CD4-positive, alpha-beta T cell treated with Interleukin-21 for 1 hour (primary cell): ENCODE data around the gene SEC61A1.
A peak's percentile ranks its signal among the peaks of the same experiment; 100 is the strongest.

Source experiments
- DNase-seq: peaks from one replicate; pipeline ENCODE4 v3.0.0-alpha.2; 2020

The SEC61A1 gene

DNA sequence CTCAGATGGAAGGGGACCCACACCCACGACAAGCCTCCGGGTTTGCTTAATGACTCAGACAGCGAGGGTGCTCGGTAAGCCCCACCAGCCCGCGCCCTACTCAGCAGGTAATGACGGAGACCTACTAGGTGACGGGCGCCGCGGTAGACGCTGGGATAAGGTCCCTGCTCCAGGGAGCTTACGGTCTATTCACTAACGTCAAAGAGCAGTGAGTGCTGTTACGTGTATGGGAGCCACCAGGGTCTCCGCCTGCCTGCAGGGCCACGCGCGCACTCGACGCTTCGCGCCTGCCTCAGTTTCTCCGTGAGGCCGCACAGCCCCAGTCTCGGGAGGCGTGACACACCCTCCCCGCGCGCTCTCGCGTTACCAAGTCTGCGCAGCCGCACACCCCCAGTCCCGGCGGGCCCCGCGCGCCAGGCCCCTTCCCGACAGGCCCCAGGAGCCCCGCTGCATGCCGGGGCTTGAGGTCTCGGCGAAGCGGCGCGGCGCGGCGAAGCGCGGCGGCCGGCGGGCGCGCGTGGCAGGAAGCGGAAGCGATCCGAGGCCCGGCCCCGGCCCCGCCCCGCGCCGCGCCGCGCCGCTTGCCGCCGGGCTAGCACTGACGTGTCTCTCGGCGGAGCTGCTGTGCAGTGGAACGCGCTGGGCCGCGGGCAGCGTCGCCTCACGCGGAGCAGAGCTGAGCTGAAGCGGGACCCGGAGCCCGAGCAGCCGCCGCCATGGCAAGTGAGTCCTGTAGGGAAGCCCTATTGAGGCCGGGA lies at the start of gene SEC61A1:
Gene SEC61A1 (plus strand): TSS at position 601 of the 758 bp plus-strand sequence. CDS start 116 bp downstream, at position 717.
- peak; percentile 95 for DNase-seq

DNA sequence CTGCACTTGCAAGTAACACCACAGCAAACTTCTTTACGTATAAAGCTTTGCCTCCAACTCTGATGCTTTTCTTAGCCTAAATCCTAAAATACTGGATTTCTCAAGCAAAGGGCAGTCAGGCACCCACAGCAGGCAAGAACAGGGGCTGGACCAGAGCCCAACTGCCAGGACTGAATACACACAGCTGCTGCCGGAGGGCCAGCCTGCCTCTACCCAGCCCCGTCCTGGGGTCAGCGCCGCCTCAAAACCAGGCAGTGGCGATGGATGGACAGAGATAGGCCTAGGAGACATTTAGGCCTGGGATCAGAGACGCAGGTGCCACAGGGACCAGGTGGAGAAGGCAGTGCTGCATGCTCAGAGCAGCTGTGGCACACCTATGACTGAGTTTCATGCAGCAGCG lies 47.6 kb upstream of the SEC61A1 start:
- no peak for DNase-seq

DNA sequence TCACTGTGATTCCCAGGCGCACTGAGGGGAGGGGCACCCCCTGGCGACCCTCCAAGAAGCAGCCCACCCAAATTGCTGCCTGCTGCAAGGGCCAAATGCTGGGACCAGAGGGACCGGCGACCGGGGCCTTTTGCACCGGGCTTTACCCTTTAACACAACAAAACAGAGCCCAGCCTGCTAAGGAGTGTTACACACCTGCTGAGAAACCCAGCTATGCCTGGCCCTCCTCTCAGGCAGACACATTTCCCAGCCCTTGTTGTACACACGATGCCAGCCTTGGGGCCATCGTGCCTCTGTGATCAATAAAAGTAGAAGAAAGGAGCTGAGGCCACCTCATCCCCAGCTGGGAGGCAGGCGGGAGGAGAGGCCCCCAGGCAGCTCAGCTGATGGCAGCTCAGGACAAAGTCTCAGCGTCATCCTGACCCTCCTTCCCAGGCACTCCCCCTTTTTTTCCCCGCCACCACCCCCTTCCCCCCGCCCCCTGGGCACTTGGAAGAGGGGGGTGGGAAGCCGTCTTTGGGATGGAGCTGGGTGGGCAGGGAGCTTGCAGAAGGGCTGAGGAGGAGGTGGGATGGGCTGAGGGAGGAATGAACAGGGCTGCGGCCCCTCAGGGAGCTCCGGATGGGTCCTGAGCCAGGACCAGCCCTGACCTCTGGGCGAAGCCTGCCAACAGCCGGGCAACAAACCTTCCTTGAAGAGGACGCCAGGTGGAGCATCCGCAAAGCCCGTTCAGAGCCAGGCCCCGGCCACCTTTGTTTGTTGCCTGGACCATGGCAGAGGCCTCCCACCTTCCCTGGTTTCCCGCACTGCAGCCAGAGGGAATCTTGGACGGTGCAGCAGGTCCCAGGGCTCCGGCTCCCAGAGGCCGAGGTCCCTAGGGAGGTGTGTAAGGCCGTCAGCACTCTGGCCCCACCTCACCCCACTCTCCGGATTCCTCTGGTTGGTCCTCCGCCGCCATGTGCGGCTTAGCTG lies 45.9 kb upstream of the SEC61A1 start:
- DNase-seq = no peak

DNA sequence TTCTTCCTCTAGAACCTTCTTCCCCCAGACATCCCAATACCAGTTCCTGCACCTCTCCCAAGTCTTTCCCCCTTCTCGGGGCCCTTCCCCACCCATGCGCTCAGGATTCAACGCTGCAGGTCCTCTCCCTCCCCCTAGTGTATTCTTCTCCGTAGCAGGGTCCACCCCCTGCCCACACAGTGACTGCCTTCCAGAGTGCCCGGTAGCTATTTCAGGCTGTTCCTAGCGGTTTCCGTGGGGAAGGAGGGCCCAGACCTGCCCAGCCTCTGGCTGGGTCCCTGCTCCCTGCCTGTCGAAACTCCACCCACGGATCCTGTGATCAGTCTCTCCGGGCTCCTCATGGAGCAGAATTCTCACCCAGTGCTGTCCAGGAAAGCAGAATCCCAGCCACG lies 45.2 kb upstream of the SEC61A1 start:
- DNase-seq = no peak

GRCh38 chr3:128009952-128010846 lies 42.0 kb upstream of the SEC61A1 start:
- no peak for DNase-seq

GRCh38 chr3:128011140-128011539 lies 41.1 kb upstream of the SEC61A1 start:
- DNase-seq = no peak

DNA sequence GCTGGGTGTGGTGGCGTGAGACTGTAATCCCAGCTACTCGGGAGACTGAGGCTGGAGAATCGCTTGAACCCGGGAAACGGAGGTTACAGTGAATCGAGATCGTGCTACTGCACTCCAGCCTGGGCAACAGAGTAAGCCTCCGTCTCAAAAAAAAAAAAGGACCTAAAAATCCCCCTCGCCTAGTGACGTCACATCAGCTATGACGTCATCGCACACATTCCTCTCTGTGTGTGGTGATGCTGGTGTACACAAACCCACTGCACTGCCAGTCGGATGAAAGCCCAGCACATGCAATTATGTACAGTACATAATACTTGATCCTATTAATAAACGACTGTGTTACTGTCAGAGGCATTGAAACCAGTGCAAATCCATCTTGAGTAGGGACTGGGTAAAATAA lies 40.2 kb upstream of the SEC61A1 start:
- no peak for DNase-seq

- DNase-seq = no peak
Observed at GRCh38 chr3:128014548-128014947, 37.7 kb upstream of the SEC61A1 start.

- DNase-seq = no peak
Observed at GRCh38 chr3:128016502-128016901, 35.7 kb upstream of the SEC61A1 start.

GRCh38 chr3:128021768-128022372 lies 30.4 kb upstream of the SEC61A1 start:
- DNase-seq = no peak

DNA sequence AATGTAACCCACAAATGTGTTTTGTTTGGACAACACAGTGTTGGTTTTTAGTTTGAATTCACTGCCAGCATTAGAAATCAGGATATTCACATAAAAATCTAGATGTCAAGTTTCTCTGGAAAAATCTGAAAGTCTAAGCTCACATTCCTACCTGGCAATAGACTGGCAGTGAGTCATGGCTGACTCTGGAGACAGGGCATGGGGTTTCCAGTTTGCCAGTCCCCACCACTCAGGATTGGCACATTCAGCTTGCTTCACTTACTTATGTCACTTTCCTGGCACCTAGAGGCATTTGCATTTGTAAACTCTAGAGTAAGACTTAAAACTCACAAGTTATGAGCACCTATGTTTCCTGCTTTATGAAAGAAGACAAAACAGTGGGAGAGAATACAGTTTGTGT lies 19.1 kb upstream of the SEC61A1 start:
- no peak for DNase-seq

GRCh38 chr3:128036119-128036518 lies 16.1 kb upstream of the SEC61A1 start:
- DNase-seq = no peak

GRCh38 chr3:128040041-128040440 lies 12.2 kb upstream of the SEC61A1 start:
- DNase-seq = no peak

- DNase-seq = no peak
Observed at GRCh38 chr3:128040660-128041059, 11.6 kb upstream of the SEC61A1 start.

- DNase-seq = no peak
Observed at GRCh38 chr3:128041344-128041743, 10.9 kb upstream of the SEC61A1 start.

DNA sequence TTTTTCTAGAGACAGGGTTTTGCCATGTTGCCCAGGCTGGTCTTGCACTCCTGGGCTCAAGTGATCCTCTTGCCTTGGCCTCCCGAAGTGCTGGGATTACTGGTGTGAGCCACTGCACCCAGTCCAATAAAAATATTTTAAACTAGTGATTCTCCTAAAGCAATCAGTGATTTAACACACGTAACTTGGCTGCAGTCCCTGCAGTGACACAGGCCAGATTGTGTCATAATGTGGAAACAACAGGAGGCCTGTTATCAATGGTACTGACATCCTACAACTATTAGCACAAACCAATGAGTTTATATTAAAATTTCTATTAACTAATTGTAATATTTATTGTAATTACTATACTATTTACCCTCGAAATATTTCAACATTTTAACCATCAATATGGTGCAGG lies 1.6 kb upstream of the SEC61A1 start:
- no peak for DNase-seq

- no peak for DNase-seq
Observed at GRCh38 chr3:128051459-128051836, 789 bp upstream of the SEC61A1 start.

DNA sequence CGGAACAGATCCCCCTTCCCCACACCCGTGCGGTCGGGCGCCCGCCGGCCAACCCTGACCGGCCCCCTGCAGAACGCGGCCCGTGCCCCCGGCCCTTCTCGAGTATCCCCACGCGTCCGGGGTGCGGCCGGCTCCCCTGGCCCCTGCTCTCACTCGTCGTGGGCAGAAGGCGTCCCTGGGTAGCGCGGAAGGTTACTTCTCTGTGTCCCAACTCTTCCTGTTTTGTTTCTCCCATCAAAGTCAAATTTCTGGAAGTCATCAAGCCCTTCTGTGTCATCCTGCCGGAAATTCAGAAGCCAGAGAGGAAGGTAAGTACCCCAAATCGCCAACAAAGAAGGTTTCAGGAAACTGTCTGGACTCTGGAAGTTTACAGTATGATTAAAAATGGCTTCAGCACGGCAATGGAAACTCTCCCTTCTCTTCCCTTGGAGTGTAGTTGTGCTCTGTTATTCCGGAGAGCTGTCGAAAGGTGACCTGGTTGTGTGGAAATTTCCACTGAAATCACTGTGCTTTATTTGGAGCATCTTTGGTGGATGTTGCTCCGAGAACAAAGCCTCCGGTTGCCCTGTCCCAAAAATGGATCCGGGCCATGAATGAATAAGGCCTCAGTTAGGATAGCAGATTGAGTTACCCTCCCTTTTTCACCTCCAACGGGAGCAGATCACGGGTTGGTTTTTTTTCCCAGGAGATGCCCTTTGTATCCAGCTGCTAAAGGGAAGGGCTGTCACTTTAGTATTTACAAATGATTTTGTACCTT lies 536 bp downstream of the SEC61A1 start:
- no peak for DNase-seq

- DNase-seq = no peak
Observed at GRCh38 chr3:128053614-128054013, 1.4 kb downstream of the SEC61A1 start.

- DNase-seq = no peak
Observed at GRCh38 chr3:128054367-128054766, 2.1 kb downstream of the SEC61A1 start.

DNA sequence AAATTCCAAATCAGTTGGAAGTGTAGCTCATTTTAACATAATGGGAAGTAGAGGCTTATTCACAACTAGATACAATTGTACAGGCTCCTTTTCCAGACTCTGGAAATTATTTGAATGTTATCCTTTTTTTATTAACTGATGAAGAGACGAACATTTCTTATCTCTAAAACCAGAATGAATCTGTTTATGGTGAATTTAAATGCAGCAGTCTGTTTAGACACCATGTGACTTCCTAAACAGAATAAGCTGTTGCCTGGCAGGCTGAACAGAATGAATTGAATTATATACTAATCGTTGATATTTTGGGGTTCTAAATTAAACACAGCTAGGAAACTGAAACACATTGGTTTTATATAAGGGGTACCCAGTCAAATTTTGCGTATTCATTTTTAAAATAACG lies 4.0 kb downstream of the SEC61A1 start:
- no peak for DNase-seq
